ENCODE measurements around the gene ZNF567.

The ZNF567 gene

GRCh38 chr19:36687214-36688056 is at the start of gene ZNF567:
Gene ZNF567 (plus strand): TSS chr19:36687612. CDS start chr19:36694868, 7,256 bp downstream.
- peak; percentile 97 for DNase-seq
- no peaks in the 10 kb centered on the region for H3F3A ChIP-seq (ENCODE audit: insufficient read depth, low read length)
- no peaks in the 10 kb centered on the region for H4K20me1 ChIP-seq (ENCODE audit: insufficient read depth, low read length)
- H3K4me3 ChIP-seq (ENCODE audit: low read length) = peak within 1 kb of the TSS; percentile 85
- peak within 1 kb of the TSS; percentile 66 for H3K4me2 ChIP-seq (ENCODE audit: low read depth, low read length)
- H3K27ac ChIP-seq (ENCODE audit: low read length) = peak within 1 kb of the TSS; percentile 21; the same call in 1 of the 2 replicates
- peaks cover 19% of the 10 kb centered on the region for H3K79me2 ChIP-seq (ENCODE audit: low read length)
- H3K9me3 ChIP-seq (replicated peaks; ENCODE audit: insufficient read depth, low read length) = no peaks in the 10 kb centered on the region
- H3K4me1 ChIP-seq (ENCODE audit: low read length) = peaks cover 5% of the 10 kb centered on the region; the same call in 1 of the 2 replicates
- peaks cover 30% of the 10 kb centered on the region for H3K36me3 ChIP-seq (replicated peaks; ENCODE audit: insufficient read depth, low read length)
- H3K9me2 ChIP-seq (replicated peaks; ENCODE audit: insufficient read depth, low read length) = no peaks in the 10 kb centered on the region
- peak within 1 kb of the TSS; percentile 72 for H3K9ac ChIP-seq (ENCODE audit: low read length)
- H3K27me3 ChIP-seq (replicated peaks; ENCODE audit: insufficient read depth, low read length) = no peaks in the 10 kb centered on the region
- TF ChIP-seq EZH2 (optimal IDR thresholded peaks at IDR 0.05; ENCODE audit: low read depth, low read length) (no peak), CTCF (IDR thresholded peaks at IDR 0.05; ENCODE audit: low read length) (no peak), EZH2phosphoT487 (IDR thresholded peaks at IDR 0.05; ENCODE audit: low read length) (no peak)
- H2AFZ ChIP-seq (ENCODE audit: low read length) = peak within 1 kb of the TSS; percentile 99

DNA sequence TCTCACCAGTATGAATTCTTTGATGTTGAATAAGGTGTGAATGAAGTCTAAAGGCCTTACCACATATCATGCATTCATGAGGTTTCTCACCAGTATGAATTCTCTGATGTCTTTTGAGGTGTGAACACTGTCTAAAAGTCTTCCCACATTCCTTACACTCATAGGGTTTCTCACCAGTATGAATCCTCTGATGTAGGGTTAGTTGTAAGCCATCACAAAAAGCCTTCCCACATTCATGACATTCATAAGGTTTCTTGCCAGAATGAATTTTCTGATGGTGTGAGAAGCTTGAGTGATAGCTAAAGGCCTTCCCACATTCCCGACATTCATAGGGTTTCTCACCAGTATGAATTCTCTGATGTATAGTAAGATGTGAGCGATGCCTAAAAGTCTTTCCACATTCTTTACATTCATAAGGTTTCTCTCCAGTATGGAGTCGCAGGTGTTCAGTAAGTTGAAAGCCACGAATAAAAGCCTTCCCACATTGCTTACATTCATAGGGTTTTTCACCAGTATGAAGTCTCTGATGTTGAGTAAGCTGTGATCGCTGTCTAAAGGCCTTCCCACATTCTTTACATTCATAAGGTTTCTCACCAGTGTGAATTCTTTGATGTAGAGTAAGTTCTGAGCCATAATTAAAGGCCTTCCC is 48.4 kb upstream of the ZNF567 start:
- no peak overlapping the region for H3K4me2 ChIP-seq (ENCODE audit: low read depth, low read length)
- no peak for TF ChIP-seq CTCF (IDR thresholded peaks at IDR 0.05; ENCODE audit: low read length)
- no peak for TF ChIP-seq EZH2 (optimal IDR thresholded peaks at IDR 0.05; ENCODE audit: low read depth, low read length)
- no peak for TF ChIP-seq EZH2phosphoT487 (IDR thresholded peaks at IDR 0.05; ENCODE audit: low read length)
- no peak overlapping the region for H2AFZ ChIP-seq (ENCODE audit: low read length)
- H3K9me3 ChIP-seq (replicated peaks; ENCODE audit: insufficient read depth, low read length) = 0 out of 2 replicates have a peak, but pooled peaks cover 5% of the 10 kb centered on the region
- no peak overlapping the region for H3K9ac ChIP-seq (ENCODE audit: low read length)
- H3K79me2 ChIP-seq (ENCODE audit: low read length) = no peaks in the 10 kb centered on the region
- no peaks in the 10 kb centered on the region for H3K9me2 ChIP-seq (replicated peaks; ENCODE audit: insufficient read depth, low read length)
- DNase-seq = no peak
- H3K27ac ChIP-seq (ENCODE audit: low read length) = no peak overlapping the region
- H3K4me1 ChIP-seq (ENCODE audit: low read length) = no peaks in the 10 kb centered on the region
- H4K20me1 ChIP-seq (ENCODE audit: insufficient read depth, low read length) = no peaks in the 10 kb centered on the region
- H3K4me3 ChIP-seq (ENCODE audit: low read length) = no peak overlapping the region
- no peaks in the 10 kb centered on the region for H3F3A ChIP-seq (ENCODE audit: insufficient read depth, low read length)
- H3K36me3 ChIP-seq (replicated peaks; ENCODE audit: insufficient read depth, low read length) = no peaks in the 10 kb centered on the region
- no peaks in the 10 kb centered on the region for H3K27me3 ChIP-seq (replicated peaks; ENCODE audit: insufficient read depth, low read length)

- no peak overlapping the region for H3K9ac ChIP-seq (ENCODE audit: low read length)
- no peak overlapping the region for H2AFZ ChIP-seq (ENCODE audit: low read length)
- no peak overlapping the region for H3K4me2 ChIP-seq (ENCODE audit: low read depth, low read length)
- no peaks in the 10 kb centered on the region for H3K9me3 ChIP-seq (replicated peaks; ENCODE audit: insufficient read depth, low read length)
- no peaks in the 10 kb centered on the region for H3K36me3 ChIP-seq (replicated peaks; ENCODE audit: insufficient read depth, low read length)
- TF ChIP-seq EZH2phosphoT487 (IDR thresholded peaks at IDR 0.05; ENCODE audit: low read length) (no peak), CTCF (IDR thresholded peaks at IDR 0.05; ENCODE audit: low read length) (no peak), EZH2 (optimal IDR thresholded peaks at IDR 0.05; ENCODE audit: low read depth, low read length) (no peak)
- H3F3A ChIP-seq (ENCODE audit: insufficient read depth, low read length) = no peaks in the 10 kb centered on the region
- no peak overlapping the region for H3K4me3 ChIP-seq (ENCODE audit: low read length)
- H3K4me1 ChIP-seq (ENCODE audit: low read length) = no peaks in the 10 kb centered on the region
- DNase-seq = no peak
- no peaks in the 10 kb centered on the region for H3K27me3 ChIP-seq (replicated peaks; ENCODE audit: insufficient read depth, low read length)
- H3K9me2 ChIP-seq (replicated peaks; ENCODE audit: insufficient read depth, low read length) = no peaks in the 10 kb centered on the region
- H3K79me2 ChIP-seq (ENCODE audit: low read length) = no peaks in the 10 kb centered on the region
- no peak overlapping the region for H3K27ac ChIP-seq (ENCODE audit: low read length)
- no peaks in the 10 kb centered on the region for H4K20me1 ChIP-seq (ENCODE audit: insufficient read depth, low read length)
Observed at GRCh38 chr19:36646746-36647145, 40.7 kb upstream of the ZNF567 start.
